Measurements from ENCODE around the gene TUBB3. TPM values are rescaled to one million over a fixed set of nuclear protein-coding genes. Genes with fewer than 3 reads are reported as not detected.

The TUBB3 gene
- total and polyA plus RNA-seq, 12 donors: 0.53 to 10.6 (median 0.96) TPM

- Histone ChIP-seq H3K4me3 (no peak overlapping the region), H3K27ac (no peak overlapping the region), H3K9me3 (no peaks in the 10 kb centered on the region), H3K27me3 (no peaks in the 10 kb centered on the region), H3K36me3 (peaks cover 3 to 75% (median 42%) of the 10 kb centered on the region in 9 donors), H3K4me1 (peaks cover 0 to 5% (median 2%) of the 10 kb centered on the region in 9 donors)
- ATAC-seq (peak in 4 of 8 donors; percentile 6 to 28 (median 14)), DNase-seq (no peak)
- 88 to 89% methylated on average over 31 of the region's 31 CpGs for WGBS, 2 donors
- TF ChIP-seq CTCF (IDR thresholded peaks at IDR 0.05): no peak
- intact Hi-C loops (cut with DNase I): loop anchor here in 1 of 10 donors (5.0 kb wide), 1 partner anchor 172 kb away; the partner anchor contains the start of gene PRDM7
Measured at GRCh38 chr16:89904606-89905510, 18.3 kb upstream of the TUBB3 start.

- no peaks in the 10 kb centered on the region for H3K9me3 ChIP-seq
- 88 to 92% methylated on average over 23 of the region's 23 CpGs for whole genome bisulfite sequencing, 2 donors
- H3K4me3 ChIP-seq: no peak overlapping the region
- peaks cover 0 to 12% (median 9%) of the 10 kb centered on the region in 9 donors for H3K4me1 ChIP-seq
- intact Hi-C loops (cut with DNase I): loop anchor here in 1 of 10 donors (5.0 kb wide), 1 partner anchor 172 kb away; the partner anchor contains the start of gene PRDM7
- H3K27ac ChIP-seq: no peak overlapping the region
- DNase-seq: no peak
- no peak for TF ChIP-seq CTCF (IDR thresholded peaks at IDR 0.05)
- ATAC-seq: peak in 1 of 8 donors; percentile 5
- no peaks in the 10 kb centered on the region for H3K27me3 ChIP-seq
- H3K36me3 ChIP-seq: peaks cover 3 to 74% (median 37%) of the 10 kb centered on the region in 9 donors
Measured at GRCh38 chr16:89905511-89906139, 17.5 kb upstream of the TUBB3 start.

DNA sequence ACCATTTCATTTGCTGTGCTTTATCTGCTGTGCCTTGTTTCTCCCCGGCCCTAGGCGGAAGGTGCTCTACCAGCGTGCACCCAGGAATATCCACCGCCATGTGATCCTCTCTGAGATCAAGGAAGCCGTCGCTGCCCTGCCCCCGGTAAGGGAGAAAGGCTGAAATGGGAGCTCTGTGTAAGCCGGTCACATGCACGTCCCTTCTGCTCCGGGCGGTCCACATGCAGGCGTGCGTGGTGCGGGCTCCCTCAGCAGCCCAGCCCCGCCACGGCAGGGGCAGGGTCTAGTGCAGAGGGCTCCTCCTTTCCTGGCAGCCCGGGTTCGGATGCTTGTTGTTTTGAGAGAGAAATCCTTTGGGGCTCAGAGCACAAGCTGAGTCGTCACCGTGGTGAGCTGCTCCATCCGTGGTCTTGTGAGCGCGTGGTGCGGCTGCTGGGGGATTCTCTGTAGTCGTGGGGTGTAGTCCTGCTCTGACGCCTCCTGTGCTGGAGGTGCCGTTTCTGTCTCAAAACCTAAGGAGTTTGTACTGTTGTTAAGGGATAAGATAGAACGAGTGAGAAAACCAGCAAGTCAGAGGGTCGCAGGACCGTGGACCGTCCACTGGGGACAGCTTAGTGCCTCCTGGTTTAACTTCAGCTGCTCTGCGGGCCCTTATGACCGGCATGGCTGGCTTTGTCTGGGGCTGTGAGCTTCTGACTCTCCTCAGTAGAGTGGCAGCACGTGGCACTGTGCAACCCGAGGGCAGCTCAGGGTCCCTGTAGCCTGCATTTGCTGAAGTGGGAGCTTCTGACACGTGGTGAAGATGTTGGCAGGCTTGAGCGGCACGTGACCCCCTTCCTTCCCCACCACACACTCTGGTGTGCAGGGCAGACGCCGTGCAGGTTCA, 16.8 kb upstream of the TUBB3 start:
- ATAC-seq: no peak
- Histone ChIP-seq H3K36me3 (peaks cover 0 to 75% (median 38%) of the 10 kb centered on the region in 9 donors), H3K4me3 (no peak overlapping the region), H3K27ac (no peak overlapping the region), H3K9me3 (no peaks in the 10 kb centered on the region), H3K27me3 (no peaks in the 10 kb centered on the region), H3K4me1 (peaks cover 0 to 14% (median 9%) of the 10 kb centered on the region in 9 donors)
- intact Hi-C loops (cut with DNase I): loop anchor here in 1 of 10 donors (5.0 kb wide), 1 partner anchor 171 kb away; the partner anchor contains the start of gene PRDM7
- WGBS, 2 donors: 94 to 95% methylated on average over 40 of the region's 40 CpGs
- no peak for DNase-seq
- TF ChIP-seq CTCF (IDR thresholded peaks at IDR 0.05): no peak
